HepG2 (cell line): ENCODE results near the gene OTUD7B. TPM values are rescaled to one million over a fixed set of nuclear protein-coding genes. Genes with fewer than 3 reads are reported as not detected.

Experiments used
- ARHGAP35 ChIP-seq: sonication (generic); formaldehyde crosslinking; IDR thresholded peaks from 2 replicates; pipeline ENCODE4 v1.9.0; 2022; ENCODE audit warnings: mild to moderate bottlenecking, inconsistent platforms, moderate library complexity, missing genetic modification reagents, borderline replicate concordance
- BCLAF1 ChIP-seq: fragments of 450-650 bp; IDR thresholded peaks from 2 replicates; pipeline ENCODE4 v1.6.1; 2017; ENCODE audit warnings: mild to moderate bottlenecking
- EP300 ChIP-seq, 3 experiments: sonication (generic) in 1 of 3; formaldehyde crosslinking in 1 of 3; IDR thresholded peaks; 2 replicates each; pipeline versions ENCODE4 v1.5.1 to v1.6.1; 2011 to 2020; ENCODE audit warnings: low read depth in 2 of 3, low read length in 2 of 3, borderline replicate concordance in 1 of 3, improper control_type of control experiment in 1 of 3, mild to moderate bottlenecking in 1 of 3, missing genetic modification reagents in 1 of 3, moderate library complexity in 1 of 3
- GTF3A ChIP-seq: sonication (generic); formaldehyde crosslinking; conservative IDR thresholded peaks from 2 replicates; pipeline ENCODE4 v1.4.0; 2020; ENCODE audit warnings: mild to moderate bottlenecking, missing genetic modification reagents
- KLF15 ChIP-seq: sonication (generic); formaldehyde crosslinking; IDR thresholded peaks from 2 replicates; pipeline ENCODE4 v1.8.1; 2023; ENCODE audit warnings: borderline replicate concordance, mild to moderate bottlenecking, inconsistent platforms, missing genetic modification reagents, mixed read lengths
- KLF6 ChIP-seq: IDR thresholded peaks from 2 replicates; pipeline ENCODE4 v1.8.0; 2016; ENCODE audit warnings: missing biosample characterization, missing genetic modification reagents
- MIER2 ChIP-seq: IDR thresholded peaks from 2 replicates; pipeline ENCODE4 v1.6.1; 2016; ENCODE audit warnings: missing biosample characterization, missing genetic modification reagents
- RCOR2 ChIP-seq: IDR thresholded peaks from 2 replicates; pipeline ENCODE4 v1.6.1; 2016; ENCODE audit warnings: missing biosample characterization, missing genetic modification reagents
- SP1 ChIP-seq, 2 experiments: fragments of 450-650 bp in 1 of 2; sonication (generic) in 1 of 2; formaldehyde crosslinking in 1 of 2; IDR thresholded peaks; 2 replicates each; pipeline versions ENCODE4 v1.4.0 to v1.6.1; 2016 to 2020; ENCODE audit warnings: missing genetic modification reagents in 1 of 2
- SP140L ChIP-seq: sonication (generic); formaldehyde crosslinking; IDR thresholded peaks from 2 replicates; pipeline ENCODE4 v1.4.0; 2020; ENCODE audit warnings: missing genetic modification reagents, borderline replicate concordance
- THAP11 ChIP-seq: IDR thresholded peaks from 2 replicates; pipeline ENCODE4 v1.6.1; 2016; ENCODE audit warnings: missing biosample characterization, missing genetic modification reagents
- ZBTB46 ChIP-seq: sonication (generic); formaldehyde crosslinking; IDR thresholded peaks from 2 replicates; pipeline ENCODE4 v1.4.0; 2020; ENCODE audit warnings: mild to moderate bottlenecking, missing genetic modification reagents, borderline replicate concordance
- ZBTB7B ChIP-seq: sonication (generic); formaldehyde crosslinking; IDR thresholded peaks from 2 replicates; pipeline ENCODE4 v1.4.0; 2020; ENCODE audit warnings: missing genetic modification reagents
- ZC3H4 ChIP-seq: sonication (generic); formaldehyde crosslinking; IDR thresholded peaks from 2 replicates; pipeline ENCODE4 v1.4.0; 2020; ENCODE audit warnings: missing genetic modification reagents, borderline replicate concordance
- ZNF446 ChIP-seq: sonication (generic); formaldehyde crosslinking; IDR thresholded peaks from 2 replicates; pipeline ENCODE4 v1.5.0; 2020; ENCODE audit warnings: mild to moderate bottlenecking, missing genetic modification reagents
- ZNF597 ChIP-seq: sonication (generic); formaldehyde crosslinking; IDR thresholded peaks from 2 replicates; pipeline ENCODE4 v1.5.0; 2020; ENCODE audit warnings: missing genetic modification reagents
- ZNF614 ChIP-seq: IDR thresholded peaks from 2 replicates; pipeline ENCODE4 v1.6.1; 2018; ENCODE audit warnings: missing biosample characterization, missing genetic modification reagents, inconsistent platforms, borderline replicate concordance
- ZNF841 ChIP-seq: sonication (generic); formaldehyde crosslinking; IDR thresholded peaks from 2 replicates; pipeline ENCODE4 v1.8.1; 2023; ENCODE audit warnings: missing genetic modification reagents, borderline replicate concordance
- polyA plus RNA-seq, 8 experiments: library from polyadenylated mRNA; depleted of rRNA in 3 of 8; stranded (reverse) in 7 of 8; unstranded in 1 of 8; fragments of >200 nt; fragmentation: Illumina TruSeq in 4 of 8; extraction: Trizol in 4 of 8; gene quantifications; 2 replicates each; pipeline versions ENCODE4 v1.2.1 to v1.2.3, GENCODE V29; 2011 to 2016; ENCODE audit warnings: low read depth in 4 of 8, missing spikeins in 1 of 8, mixed read lengths in 1 of 8; ENCODE audit not compliant: insufficient read depth in 1 of 8
- total RNA-seq, 5 experiments: library from RNA; depleted of rRNA; stranded (reverse); fragments of >200 nt; fragmentation: Illumina TruSeq; extraction: Trizol; gene quantifications; 2 replicates each; pipeline ENCODE4 v1.2.3, GENCODE V29; 2016; ENCODE audit warnings: low read depth in 1 of 5
- TF ChIP-seq, protein P1 (sequence below): sonication (generic); formaldehyde crosslinking; IDR thresholded peaks from 2 replicates; pipeline ENCODE4 v1.4.0; 2020; ENCODE audit warnings: missing genetic modification reagents

Gene OTUD7B
- total and polyA plus RNA-seq, 2 of the 13 experiments (the other 11 are each of a cell fraction or from before 2014, with no cell fraction given), result 5.1 to 11.2 TPM

- TF ChIP-seq SP140L (CRISPR knock-in tag) (peak; percentile 77; the same call in 1 of the 2 replicates), SP1 (IDR thresholded peaks at IDR 0.05) (no peak), SP1 (CRISPR knock-in tag; IDR thresholded peaks at IDR 0.05) (peak; percentile 85), RCOR2 (CRISPR knock-in tag) (no peak), ZNF614 (CRISPR knock-in tag) (peak; percentile 83; the same call in 1 of the 2 replicates), ZNF446 (CRISPR knock-in tag) (peak; percentile 92), KLF6 (CRISPR knock-in tag) (peak; percentile 91), ZC3H4 (CRISPR knock-in tag) (no peak), EP300 (IDR thresholded peaks at IDR 0.05; ENCODE audit: low read depth in 2 of 2, low read length in 2 of 2) (peak in 1 of 2 experiments; percentile 61; a peak in 2 of 4 replicates), EP300 (CRISPR knock-in tag; IDR thresholded peaks at IDR 0.05; ENCODE audit: borderline replicate concordance) (peak; percentile 28; the same call in 1 of the 2 replicates), KLF15 (no peak; the same call in 1 of the 2 replicates), THAP11 (CRISPR knock-in tag) (peak; percentile 90), ARHGAP35 (CRISPR knock-in tag) (peak; percentile 20; the same call in 1 of the 2 replicates), ZBTB46 (CRISPR knock-in tag) (0 out of 2 replicates have a peak, but pooled peaks have one; percentile 72), ZNF597 (CRISPR knock-in tag) (no peak), BCLAF1 (no peak), MIER2 (CRISPR knock-in tag) (no peak), GTF3A (CRISPR knock-in tag) (no peak), ZBTB7B (peak; percentile 91; the same call in 1 of the 2 replicates), ZNF841 (CRISPR knock-in tag) (no peak)
- TF ChIP-seq, protein P1, sequence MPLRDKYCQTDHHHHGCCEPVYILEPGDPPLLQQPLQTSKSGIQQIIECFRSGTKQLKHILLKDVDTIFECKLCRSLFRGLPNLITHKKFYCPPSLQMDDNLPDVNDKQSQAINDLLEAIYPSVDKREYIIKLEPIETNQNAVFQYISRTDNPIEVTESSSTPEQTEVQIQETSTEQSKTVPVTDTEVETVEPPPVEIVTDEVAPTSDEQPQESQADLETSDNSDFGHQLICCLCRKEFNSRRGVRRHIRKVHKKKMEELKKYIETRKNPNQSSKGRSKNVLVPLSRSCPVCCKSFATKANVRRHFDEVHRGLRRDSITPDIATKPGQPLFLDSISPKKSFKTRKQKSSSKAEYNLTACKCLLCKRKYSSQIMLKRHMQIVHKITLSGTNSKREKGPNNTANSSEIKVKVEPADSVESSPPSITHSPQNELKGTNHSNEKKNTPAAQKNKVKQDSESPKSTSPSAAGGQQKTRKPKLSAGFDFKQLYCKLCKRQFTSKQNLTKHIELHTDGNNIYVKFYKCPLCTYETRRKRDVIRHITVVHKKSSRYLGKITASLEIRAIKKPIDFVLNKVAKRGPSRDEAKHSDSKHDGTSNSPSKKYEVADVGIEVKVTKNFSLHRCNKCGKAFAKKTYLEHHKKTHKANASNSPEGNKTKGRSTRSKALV (CRISPR knock-in tag), result peak; percentile 61; the same call in 1 of the 2 replicates
Observed at GRCh38 chr1:150010393-150011115, at the start of gene OTUD7B (continued).
